ENCODE measurements around the gene SYNJ2.

Gene SYNJ2

GRCh38 chr6:158036261-158036660 is 54.6 kb downstream of the SYNJ2 start:
- Mint-ChIP-seq H3K4me3 (no peak overlapping the region), H3K4me1 (peaks cover 17% of the 10 kb centered on the region), H3K27ac (ENCODE audit: low read depth) (no peak overlapping the region), H3K36me3 (ENCODE audit: insufficient read depth) (peaks cover 4% of the 10 kb centered on the region), H3K27me3 (no peaks in the 10 kb centered on the region), H3K9me3 (peaks cover 5% of the 10 kb centered on the region)
- ATAC-seq (replicated peaks; ENCODE audit: extremely low read depth, poor library complexity, severe bottlenecking) = no peak
- DNase-seq (ENCODE audit: low spot score in 2 of 2) = no peak

DNA sequence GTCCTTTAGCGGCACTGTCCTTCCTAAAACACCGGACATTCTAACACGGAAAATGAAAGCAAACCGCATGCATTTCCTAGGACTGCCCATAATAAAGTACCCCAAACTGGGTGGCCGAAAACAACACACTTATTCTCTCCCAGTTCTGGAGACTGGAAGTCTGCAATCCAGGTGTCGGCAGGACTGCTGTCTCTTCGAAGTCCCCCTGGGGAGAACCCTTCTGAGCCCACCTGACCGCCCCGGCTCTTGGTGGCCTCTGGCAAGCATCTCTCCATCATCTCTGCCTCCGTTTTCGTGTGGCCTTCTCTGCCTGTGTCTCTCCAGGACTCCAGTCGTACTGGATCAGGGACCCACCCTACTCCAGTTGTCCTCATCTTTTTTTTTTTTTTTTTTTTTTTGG is 55.4 kb downstream of the SYNJ2 start:
- Mint-ChIP-seq H3K36me3 (ENCODE audit: insufficient read depth) (peaks cover 4% of the 10 kb centered on the region), H3K27ac (ENCODE audit: low read depth) (peak overlapping the region; percentile 49), H3K9me3 (peaks cover 5% of the 10 kb centered on the region), H3K4me1 (peaks cover 9% of the 10 kb centered on the region), H3K27me3 (no peaks in the 10 kb centered on the region), H3K4me3 (no peak overlapping the region)
- DNase-seq (ENCODE audit: low spot score in 2 of 2) (no peak), ATAC-seq (replicated peaks; ENCODE audit: extremely low read depth, poor library complexity, severe bottlenecking) (no peak)

DNA sequence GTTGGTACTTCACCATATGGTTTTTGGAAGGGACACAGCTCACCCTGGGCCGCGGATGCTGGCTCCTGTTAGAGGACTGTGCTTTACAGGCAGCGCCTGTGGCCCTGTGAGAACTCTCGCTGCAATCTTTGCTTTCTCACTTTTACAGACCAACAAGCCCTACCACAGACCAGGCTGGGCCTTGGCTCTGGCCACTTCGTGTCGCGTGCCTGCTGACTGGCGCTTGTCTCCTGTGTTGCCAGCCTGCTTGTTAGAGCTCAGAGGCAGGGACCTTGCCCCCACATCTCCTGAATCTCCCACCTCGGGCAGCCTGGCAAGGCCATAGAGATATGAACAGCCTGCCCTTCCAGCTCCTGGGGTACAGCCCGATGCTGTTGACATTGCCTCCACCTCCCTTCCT is 56.1 kb downstream of the SYNJ2 start:
- DNase-seq (ENCODE audit: low spot score in 2 of 2) = no peak
- no peak overlapping the region for H3K4me3 Mint-ChIP-seq
- H3K36me3 Mint-ChIP-seq (ENCODE audit: insufficient read depth) = peaks cover 4% of the 10 kb centered on the region
- no peak for ATAC-seq (replicated peaks; ENCODE audit: extremely low read depth, poor library complexity, severe bottlenecking)
- peak overlapping the region; percentile 49 for H3K27ac Mint-ChIP-seq (ENCODE audit: low read depth)
- H3K4me1 Mint-ChIP-seq = peaks cover 8% of the 10 kb centered on the region
- H3K9me3 Mint-ChIP-seq = peaks cover 5% of the 10 kb centered on the region
- H3K27me3 Mint-ChIP-seq = no peaks in the 10 kb centered on the region

DNA sequence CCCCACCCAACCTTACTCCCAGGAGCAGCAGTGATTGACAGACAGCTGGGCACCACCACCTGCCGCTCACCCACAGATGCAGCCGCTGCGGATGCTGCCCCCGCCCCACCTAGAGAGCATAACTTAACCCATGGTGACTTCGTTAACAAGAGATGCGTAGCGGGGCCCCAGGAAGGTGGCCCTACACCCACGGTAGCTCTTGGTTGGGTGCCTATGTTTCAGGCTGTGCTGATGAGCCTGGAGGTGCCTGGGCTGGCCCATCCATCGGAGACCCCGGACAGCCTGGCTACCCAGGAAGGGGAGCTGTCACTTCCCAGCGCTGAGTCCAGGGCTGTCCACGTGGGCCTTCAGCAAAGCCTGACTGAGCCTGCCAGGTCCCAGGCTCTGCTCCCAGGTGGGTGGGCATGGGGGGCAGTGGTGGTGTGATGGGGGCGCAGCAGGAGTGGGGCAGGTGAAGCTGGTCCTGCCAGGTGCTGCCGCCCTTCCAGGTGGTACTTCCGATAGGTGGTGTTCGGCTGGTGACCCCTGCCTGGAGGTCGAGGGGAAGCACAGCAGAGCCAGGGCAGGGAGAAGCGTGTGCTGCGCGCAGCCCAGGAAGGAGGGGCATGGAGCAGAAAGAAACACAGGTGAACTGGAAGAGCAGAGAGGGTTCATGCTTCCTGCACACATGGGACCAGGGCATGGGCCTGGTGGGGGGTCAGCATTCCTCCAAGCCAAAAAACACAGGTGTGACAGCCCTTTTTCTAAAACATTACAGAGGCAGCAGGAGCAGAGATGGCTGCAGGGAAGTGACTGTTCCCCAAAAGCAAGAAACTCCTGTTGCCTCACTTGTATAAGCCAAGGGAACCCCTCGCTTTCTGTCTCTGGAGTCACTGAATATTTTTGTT is 56.9 kb downstream of the SYNJ2 start:
- H3K27ac Mint-ChIP-seq (ENCODE audit: low read depth) = no peak overlapping the region

GRCh38 chr6:158039178-158039557 is 57.5 kb downstream of the SYNJ2 start:
- no peak for ATAC-seq (replicated peaks; ENCODE audit: extremely low read depth, poor library complexity, severe bottlenecking)
- no peak for DNase-seq (ENCODE audit: low spot score in 2 of 2)
- Mint-ChIP-seq H3K27me3 (no peaks in the 10 kb centered on the region), H3K27ac (ENCODE audit: low read depth) (no peak overlapping the region), H3K4me3 (no peak overlapping the region), H3K9me3 (peaks cover 5% of the 10 kb centered on the region), H3K36me3 (ENCODE audit: insufficient read depth) (peaks cover 4% of the 10 kb centered on the region), H3K4me1 (peaks cover 8% of the 10 kb centered on the region)

More for the DNA sequence above, 56.9 kb downstream of the SYNJ2 start:
- Mint-ChIP-seq H3K4me1 (peaks cover 8% of the 10 kb centered on the region), H3K36me3 (ENCODE audit: insufficient read depth) (peaks cover 4% of the 10 kb centered on the region), H3K27me3 (no peaks in the 10 kb centered on the region), H3K4me3 (no peak overlapping the region), H3K9me3 (peaks cover 5% of the 10 kb centered on the region)
- no peak for DNase-seq (ENCODE audit: low spot score in 2 of 2)
- no peak for ATAC-seq (replicated peaks; ENCODE audit: extremely low read depth, poor library complexity, severe bottlenecking)

GRCh38 chr6:158039571-158040050 is 57.9 kb downstream of the SYNJ2 start:
- ATAC-seq (replicated peaks; ENCODE audit: extremely low read depth, poor library complexity, severe bottlenecking) = no peak
- no peak overlapping the region for H3K27ac Mint-ChIP-seq (ENCODE audit: low read depth)
- peaks cover 4% of the 10 kb centered on the region for H3K36me3 Mint-ChIP-seq (ENCODE audit: insufficient read depth)
- peaks cover 5% of the 10 kb centered on the region for H3K9me3 Mint-ChIP-seq
- peaks cover 8% of the 10 kb centered on the region for H3K4me1 Mint-ChIP-seq
- no peaks in the 10 kb centered on the region for H3K27me3 Mint-ChIP-seq
- H3K4me3 Mint-ChIP-seq = no peak overlapping the region
- no peak for DNase-seq (ENCODE audit: low spot score in 2 of 2)

DNA sequence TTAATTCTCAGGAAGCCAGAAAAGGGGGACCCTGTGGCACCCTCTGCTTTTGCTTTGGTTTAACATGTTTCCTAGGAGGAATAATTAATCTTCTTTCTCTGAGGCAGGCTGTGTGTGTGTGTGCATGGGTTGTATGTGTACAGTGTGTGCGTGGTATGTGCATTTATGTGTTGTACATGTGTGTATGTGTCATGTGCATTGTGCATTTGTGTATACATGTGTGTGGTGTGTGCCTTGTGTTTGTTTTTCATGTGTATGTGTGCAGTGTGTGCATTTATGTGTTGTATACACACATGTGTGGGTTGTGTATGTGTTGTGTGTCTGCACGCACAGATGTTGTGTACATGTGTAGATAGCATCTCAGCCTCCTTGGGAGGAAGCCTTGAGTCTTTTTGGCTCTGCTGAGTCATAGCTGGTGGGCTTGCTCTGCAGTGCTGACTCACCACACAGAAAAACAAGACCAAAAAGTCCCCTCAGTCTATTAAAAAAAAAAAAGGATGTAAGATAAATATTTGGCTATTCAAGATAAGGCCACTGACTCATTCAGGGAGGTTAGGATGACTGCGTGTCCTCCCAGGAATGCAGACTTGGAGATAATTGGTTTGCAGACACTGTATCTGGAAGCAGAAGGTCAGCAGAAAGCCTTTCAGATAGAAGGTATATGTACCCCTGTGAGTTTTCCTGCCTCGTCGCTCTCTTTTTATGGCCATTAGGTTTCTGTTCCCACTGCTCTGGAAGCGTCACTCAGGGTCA is 58.6 kb downstream of the SYNJ2 start:
- peaks cover 3% of the 10 kb centered on the region for H3K36me3 Mint-ChIP-seq (ENCODE audit: insufficient read depth)
- ATAC-seq (replicated peaks; ENCODE audit: extremely low read depth, poor library complexity, severe bottlenecking) (no peak), DNase-seq (ENCODE audit: low spot score in 2 of 2) (no peak)
- H3K27me3 Mint-ChIP-seq = no peaks in the 10 kb centered on the region
- no peak overlapping the region for H3K27ac Mint-ChIP-seq (ENCODE audit: low read depth)
- peaks cover 8% of the 10 kb centered on the region for H3K4me1 Mint-ChIP-seq
- H3K4me3 Mint-ChIP-seq = no peak overlapping the region
- H3K9me3 Mint-ChIP-seq = peaks cover 5% of the 10 kb centered on the region

DNA sequence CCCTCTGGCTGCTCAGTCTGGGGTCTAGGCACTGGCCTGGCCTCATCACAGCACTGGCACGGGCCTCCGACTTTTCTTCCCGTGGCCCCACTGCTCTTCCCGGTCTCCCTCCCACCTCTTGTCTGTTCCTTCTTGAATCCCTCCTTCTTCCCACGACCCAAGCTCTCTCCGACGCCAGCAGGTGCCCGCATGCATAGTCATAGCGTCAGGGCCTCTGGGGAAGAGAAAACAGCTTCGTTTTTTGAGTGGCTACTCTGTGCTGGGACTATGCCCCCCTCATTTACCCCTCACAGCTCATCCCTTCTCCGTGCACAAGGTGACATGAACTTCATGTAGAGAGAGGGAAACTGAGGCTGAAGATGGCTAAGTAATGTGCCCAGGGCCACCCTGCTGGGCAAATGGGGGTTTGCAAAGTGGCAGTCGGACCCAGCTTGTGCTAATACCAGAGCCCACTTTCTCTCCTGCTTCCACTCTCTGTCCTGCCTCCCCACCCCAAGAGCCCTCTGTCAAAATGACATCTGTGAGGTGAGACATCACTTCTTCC is 59.2 kb downstream of the SYNJ2 start:
- H3K9me3 Mint-ChIP-seq = peaks cover 4% of the 10 kb centered on the region
- peaks cover 8% of the 10 kb centered on the region for H3K4me1 Mint-ChIP-seq
- H3K4me3 Mint-ChIP-seq = no peak overlapping the region
- no peak overlapping the region for H3K27ac Mint-ChIP-seq (ENCODE audit: low read depth)
- DNase-seq (ENCODE audit: low spot score in 2 of 2) (no peak), ATAC-seq (replicated peaks; ENCODE audit: extremely low read depth, poor library complexity, severe bottlenecking) (no peak)
- H3K36me3 Mint-ChIP-seq (ENCODE audit: insufficient read depth) = peaks cover 1% of the 10 kb centered on the region
- no peaks in the 10 kb centered on the region for H3K27me3 Mint-ChIP-seq

DNA sequence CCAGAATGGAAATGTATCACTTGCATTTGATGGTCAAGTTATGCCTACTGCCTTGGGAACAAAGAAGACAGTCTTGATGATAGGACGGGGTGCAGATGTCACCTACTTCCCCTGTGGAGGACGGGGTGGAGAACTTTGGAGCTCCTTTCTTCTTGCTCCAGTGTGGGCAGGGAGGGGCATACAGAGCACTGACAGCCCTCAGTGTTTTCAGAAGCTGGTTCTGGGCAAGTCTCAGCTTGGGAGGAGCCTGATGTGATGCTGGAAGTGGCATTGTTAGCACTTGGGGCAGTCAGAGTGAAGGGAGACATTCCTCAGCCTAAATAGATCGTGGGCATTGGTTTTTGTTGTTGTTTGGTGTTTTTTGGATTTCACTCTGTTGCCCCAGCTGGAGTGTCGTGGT is 59.7 kb downstream of the SYNJ2 start:
- no peak for DNase-seq (ENCODE audit: low spot score in 2 of 2)
- H3K4me3 Mint-ChIP-seq = no peak overlapping the region
- H3K27me3 Mint-ChIP-seq = no peaks in the 10 kb centered on the region
- no peak for ATAC-seq (replicated peaks; ENCODE audit: extremely low read depth, poor library complexity, severe bottlenecking)
- no peaks in the 10 kb centered on the region for H3K9me3 Mint-ChIP-seq
- H3K4me1 Mint-ChIP-seq = peaks cover 10% of the 10 kb centered on the region
- peaks cover 1% of the 10 kb centered on the region for H3K36me3 Mint-ChIP-seq (ENCODE audit: insufficient read depth)
- no peak overlapping the region for H3K27ac Mint-ChIP-seq (ENCODE audit: low read depth)

GRCh38 chr6:158041788-158042187 is 60.1 kb downstream of the SYNJ2 start:
- Mint-ChIP-seq H3K36me3 (ENCODE audit: insufficient read depth) (peaks cover under 1% of the 10 kb centered on the region), H3K27ac (ENCODE audit: low read depth) (no peak overlapping the region), H3K27me3 (no peaks in the 10 kb centered on the region), H3K4me1 (peaks cover 15% of the 10 kb centered on the region), H3K4me3 (no peak overlapping the region), H3K9me3 (no peaks in the 10 kb centered on the region)
- ATAC-seq (replicated peaks; ENCODE audit: extremely low read depth, poor library complexity, severe bottlenecking) = no peak
- DNase-seq (ENCODE audit: low spot score in 2 of 2) = no peak

- Mint-ChIP-seq H3K27ac (ENCODE audit: low read depth) (no peak overlapping the region), H3K4me1 (peaks cover 20% of the 10 kb centered on the region), H3K4me3 (no peak overlapping the region), H3K36me3 (ENCODE audit: insufficient read depth) (no peaks in the 10 kb centered on the region), H3K27me3 (no peaks in the 10 kb centered on the region), H3K9me3 (no peaks in the 10 kb centered on the region)
- ATAC-seq (replicated peaks; ENCODE audit: extremely low read depth, poor library complexity, severe bottlenecking) (no peak), DNase-seq (ENCODE audit: low spot score in 2 of 2) (no peak)
These were observed 60.7 kb downstream of the SYNJ2 start for GRCh38 chr6:158042245-158042798.

DNA sequence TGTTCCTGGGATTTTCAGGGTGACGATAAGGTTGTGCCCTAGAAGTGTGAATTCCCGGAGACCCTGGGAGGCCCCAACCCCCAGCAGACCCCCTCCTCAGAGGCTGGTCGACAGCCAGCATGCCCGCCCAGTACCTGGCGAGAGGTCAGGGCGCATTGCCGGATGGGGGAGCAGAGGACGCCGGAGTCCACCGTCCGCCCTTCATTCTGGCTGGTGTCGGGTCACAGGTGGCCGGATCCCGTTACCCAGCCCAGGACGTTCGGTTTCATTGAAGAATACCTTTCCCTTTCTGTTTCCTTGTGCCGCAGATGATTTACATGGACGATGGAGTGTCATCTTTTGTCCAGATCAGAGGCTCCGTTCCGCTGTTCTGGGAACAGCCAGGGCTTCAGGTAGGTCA is 61.3 kb downstream of the SYNJ2 start:
- H3K9me3 Mint-ChIP-seq = no peaks in the 10 kb centered on the region
- H3K27me3 Mint-ChIP-seq = no peaks in the 10 kb centered on the region
- H3K36me3 Mint-ChIP-seq (ENCODE audit: insufficient read depth) = no peaks in the 10 kb centered on the region
- H3K4me3 Mint-ChIP-seq = no peak overlapping the region
- no peak for ATAC-seq (replicated peaks; ENCODE audit: extremely low read depth, poor library complexity, severe bottlenecking)
- peaks cover 25% of the 10 kb centered on the region for H3K4me1 Mint-ChIP-seq
- DNase-seq (ENCODE audit: low spot score in 2 of 2) = no peak
- H3K27ac Mint-ChIP-seq (ENCODE audit: low read depth) = no peak overlapping the region

Data from central memory CD8-positive, alpha-beta T cell (primary cell).